GM21576 (cell line): Measurements from ENCODE around the gene RIOX2.

Experiments
- ATAC-seq: cut with Tn5 transposase; IDR thresholded peaks from one replicate; pipeline ENCODE4 v1.9.1; 2021; ENCODE audit warnings: mild to moderate bottlenecking, moderate library complexity; ENCODE audit not compliant: unreplicated experiment

Gene RIOX2

DNA sequence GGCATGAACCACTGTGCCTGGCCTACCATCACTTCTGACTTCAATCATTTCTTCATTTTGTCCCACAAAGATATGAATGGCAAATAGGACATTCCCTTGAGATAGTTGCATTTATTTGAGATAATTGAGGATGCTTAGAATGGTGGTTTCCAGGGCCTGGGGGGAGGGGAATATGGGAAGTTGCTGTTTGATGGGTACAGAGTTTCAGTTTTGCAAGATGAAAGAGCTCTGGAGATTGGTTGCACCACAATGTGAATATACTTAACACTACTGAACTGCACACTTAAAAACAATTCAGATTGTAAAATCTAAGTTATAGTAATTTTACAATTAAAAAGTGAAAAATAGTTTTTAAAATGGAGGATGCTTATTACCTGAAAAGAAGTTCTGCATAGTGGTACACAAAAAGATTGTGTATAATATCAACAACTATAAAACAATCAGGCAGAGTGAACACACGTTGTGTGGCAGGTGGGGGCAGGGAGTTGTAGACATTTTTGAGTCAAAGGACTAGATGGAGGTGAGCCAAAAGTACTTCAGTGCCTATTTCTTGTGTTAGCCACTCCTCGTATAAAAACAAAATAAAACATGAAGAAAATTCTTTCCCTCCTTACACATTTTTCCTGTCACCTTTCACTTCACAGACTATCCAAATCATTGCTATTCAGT is 18.5 kb upstream of the RIOX2 start:
- no peak for ATAC-seq

- no peak for ATAC-seq
Observed at GRCh38 chr3:97988784-97989568, 16.7 kb upstream of the RIOX2 start.

DNA sequence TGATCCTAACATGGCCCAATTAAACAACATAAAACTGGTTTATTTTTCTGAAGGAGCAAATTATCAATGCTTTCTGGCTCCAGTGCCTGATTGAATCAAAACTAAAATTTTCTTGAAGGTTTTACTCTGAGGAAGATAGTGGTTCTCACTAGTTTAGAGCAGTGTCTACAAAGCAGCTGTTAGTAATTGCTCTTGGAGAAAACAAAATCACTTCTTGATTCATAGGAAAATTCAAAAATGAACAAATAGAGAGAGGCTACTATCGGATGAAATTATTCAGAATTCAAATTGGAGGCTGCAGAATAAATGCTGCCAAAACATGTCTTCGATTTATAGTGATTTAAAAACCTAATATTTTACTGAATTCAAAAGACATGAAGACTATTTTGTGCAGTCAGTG is 15.1 kb upstream of the RIOX2 start:
- no peak for ATAC-seq

DNA sequence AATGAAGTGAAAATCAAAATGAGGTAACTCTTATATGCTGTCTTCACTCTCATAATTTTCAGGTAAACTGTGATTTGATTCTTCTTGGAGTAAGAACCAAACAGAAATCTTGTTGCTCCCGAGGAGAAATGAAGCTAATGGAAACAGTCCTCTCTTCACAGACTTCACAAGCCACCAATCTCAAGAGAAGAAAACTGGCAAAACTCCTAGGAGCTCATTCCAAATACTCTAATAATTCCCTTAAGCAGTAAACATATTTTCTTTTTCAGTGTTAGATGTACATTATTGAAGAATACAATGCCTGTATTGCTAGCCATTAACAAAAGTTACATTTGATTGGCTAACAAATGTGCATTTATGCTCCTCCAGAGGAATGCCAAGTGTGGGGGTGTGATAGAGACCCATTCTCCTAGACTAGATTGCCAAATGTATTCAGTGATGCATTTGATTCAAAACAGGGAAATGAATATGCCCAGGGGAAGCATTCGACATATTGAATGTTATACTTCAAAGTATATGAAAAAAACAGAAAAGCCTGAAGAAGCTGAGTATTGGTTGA is 11.8 kb upstream of the RIOX2 start:
- ATAC-seq = no peak

- no peak for ATAC-seq
Observed at GRCh38 chr3:97981886-97982285, 9.7 kb upstream of the RIOX2 start.

DNA sequence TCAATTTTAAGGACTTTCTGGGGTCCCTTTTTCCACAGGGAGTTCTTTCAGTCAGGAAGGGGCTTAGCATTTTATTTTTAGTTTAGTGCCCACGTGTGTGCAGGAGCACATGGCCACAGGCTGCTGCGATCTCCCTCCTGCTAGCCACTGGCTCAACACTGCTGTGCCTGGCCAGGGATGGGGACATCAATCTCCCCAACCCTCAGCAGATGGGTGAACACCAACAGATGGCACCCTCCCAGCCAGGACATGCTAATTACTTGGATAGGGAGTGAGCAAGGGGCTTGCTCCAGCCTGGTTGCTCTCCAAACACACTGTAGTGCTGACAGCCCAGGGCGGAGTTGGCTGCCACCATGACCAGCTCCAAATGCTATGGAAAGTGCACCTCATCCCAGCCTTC is 7.4 kb upstream of the RIOX2 start:
- ATAC-seq = no peak

DNA sequence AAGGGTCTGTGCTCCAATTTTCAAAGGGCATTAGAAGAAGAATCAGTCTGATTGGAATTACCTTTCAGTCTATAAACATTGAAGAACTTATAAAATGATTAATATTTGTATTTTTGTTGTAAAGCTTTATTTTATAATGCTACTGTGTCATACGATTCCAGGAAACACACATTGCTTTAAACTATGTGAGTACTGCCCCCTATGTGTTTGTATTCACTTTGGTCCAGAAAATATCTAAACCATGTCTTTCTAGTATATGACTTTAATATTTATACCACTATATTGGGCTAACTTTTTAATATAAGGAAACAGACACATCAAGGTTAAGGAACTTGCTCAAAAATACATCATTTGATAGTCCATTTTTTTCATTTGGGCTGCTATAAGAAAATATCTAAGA is 3.2 kb upstream of the RIOX2 start:
- ATAC-seq = no peak

DNA sequence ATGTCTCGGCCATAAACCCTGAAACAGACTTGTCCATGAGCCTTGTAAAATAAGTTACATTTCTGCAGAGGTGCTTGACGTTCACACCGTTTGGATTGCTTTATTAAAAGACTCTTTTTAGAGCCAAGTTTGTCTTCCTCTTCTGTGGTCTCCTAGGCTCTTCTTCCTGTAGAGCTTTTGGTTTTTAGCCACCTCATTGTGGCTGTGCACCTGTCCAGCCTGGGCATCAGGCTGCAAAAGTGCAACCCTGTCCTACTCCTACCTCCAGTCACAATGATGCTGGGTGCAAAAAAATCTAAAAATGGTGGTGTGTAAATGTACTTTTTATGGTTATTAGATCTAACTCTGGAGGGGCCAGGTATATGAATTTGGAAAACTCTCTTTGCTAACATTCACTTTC is 2.8 kb upstream of the RIOX2 start:
- no peak for ATAC-seq

GRCh38 chr3:97972976-97973375 is 745 bp upstream of the RIOX2 start:
- no peak for ATAC-seq

- no peak for ATAC-seq
Observed at GRCh38 chr3:97970956-97971620, 1.1 kb downstream of the RIOX2 start.

GRCh38 chr3:97970156-97970555 is 2.1 kb downstream of the RIOX2 start:
- no peak for ATAC-seq

DNA sequence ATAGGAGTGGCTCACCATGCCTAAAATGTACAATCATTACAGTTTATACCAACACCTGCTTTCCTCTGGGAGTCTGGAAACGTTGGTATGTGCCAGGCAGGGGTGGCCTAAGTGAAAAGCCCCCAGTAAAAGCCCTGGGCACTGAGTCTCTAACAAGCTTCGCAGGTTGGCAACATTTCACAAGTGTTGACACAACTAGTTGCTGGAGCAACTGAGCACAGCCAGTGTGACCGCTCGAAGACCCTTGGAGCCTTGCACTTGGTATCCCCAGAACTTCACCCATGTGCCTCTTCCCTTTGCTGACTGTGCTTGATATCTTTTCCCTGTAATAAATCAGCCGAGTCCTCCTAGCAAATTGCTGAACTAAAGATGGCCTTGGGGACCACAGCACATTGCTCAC is 2.7 kb downstream of the RIOX2 start:
- ATAC-seq = no peak

DNA sequence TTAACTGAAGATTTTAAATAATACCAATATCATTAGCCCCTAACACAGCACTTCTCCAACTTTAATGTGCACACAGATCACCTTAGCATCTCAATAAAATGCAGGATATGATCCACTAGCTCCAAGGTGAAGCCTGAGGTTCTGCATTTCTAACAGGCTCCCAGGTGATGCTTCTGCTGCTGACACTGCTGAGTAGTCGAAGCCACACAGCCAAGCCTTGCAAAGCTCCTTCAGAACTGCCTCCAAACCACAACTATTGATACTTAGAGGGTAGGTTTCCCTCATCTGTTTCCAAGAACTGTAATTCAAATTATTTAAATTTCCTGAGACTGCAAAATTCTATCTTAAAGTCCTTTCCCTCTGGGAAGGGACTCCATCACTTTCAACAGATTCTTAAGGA is 3.9 kb downstream of the RIOX2 start:
- no peak for ATAC-seq

- ATAC-seq = no peak
Observed at GRCh38 chr3:97967966-97968365, 4.3 kb downstream of the RIOX2 start.

DNA sequence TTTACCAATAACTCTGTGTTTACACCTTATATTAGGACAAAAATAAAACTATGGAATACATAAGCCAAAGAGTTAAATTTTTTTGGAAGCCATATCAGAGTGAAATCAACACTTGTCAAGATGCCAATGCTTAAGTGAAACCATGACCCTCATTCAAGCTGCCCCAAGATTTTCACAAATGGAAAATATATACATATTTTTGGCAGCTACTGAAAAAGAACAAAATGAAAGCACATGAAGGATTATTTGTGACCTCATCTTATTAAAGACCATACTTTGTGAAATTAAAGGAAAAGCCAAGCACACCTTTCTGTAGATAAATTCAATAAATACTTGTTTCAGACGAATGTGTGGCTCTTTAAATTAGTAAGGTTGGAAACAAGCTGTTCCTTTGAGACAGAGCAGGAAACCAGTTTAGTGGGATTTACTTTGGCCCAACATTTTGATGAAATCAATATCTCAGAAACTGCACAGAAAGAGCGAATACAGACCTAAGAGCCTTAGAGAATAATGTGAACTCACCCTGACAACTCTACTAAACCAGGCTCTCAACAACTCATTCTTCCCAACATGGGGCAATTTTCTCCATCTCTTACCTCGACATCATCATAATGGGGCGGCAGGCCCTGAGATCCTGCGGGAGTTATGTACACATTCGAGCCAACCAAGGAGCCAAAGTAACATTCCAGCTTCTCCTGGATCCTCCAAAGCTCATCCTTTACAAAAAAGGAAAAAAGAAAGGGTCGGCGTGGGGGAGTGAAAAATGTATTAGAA is 11.1 kb downstream of the RIOX2 start:
- ATAC-seq = no peak

GRCh38 chr3:97960551-97960950 is 11.7 kb downstream of the RIOX2 start:
- ATAC-seq = no peak

GRCh38 chr3:97959872-97960271 is 12.4 kb downstream of the RIOX2 start:
- no peak for ATAC-seq

- no peak for ATAC-seq
Observed at GRCh38 chr3:97958796-97959195, 13.4 kb downstream of the RIOX2 start.

GRCh38 chr3:97958396-97958795 is 13.8 kb downstream of the RIOX2 start:
- no peak for ATAC-seq

DNA sequence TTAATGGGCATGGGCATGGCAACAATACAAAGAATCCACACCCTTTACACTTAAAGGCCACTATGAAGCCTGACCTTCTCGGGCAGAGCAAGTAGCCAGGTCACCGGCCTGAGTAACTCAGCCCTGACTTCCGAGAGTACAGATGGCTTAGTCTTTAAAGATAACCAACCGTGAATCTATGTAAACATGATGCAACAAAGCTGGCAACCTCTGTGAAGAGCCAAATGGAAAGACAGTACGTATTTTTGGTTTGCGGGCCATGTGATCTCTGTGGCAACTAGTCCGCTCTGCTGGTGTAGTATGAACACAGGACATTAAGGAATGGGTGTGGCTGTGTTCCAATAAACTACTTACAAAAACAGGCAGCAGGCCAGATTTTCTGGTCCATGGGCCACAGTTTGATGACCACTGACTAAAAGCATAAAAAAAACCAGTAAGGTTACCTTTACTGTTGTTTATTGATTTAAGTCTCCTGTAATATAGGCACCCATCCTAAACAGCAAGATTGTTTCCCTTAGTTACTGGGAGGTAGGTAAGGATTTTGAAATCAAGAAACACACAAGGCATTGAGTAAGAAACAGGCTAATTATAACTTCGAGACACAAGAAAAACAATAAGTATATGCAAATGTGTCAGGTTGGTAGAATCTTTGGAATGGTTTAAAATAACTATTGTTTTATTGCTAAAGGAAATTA is 14.5 kb downstream of the RIOX2 start:
- no peak for ATAC-seq
